Measurements from ENCODE around the gene PACSIN1.

PACSIN1 gene

DNA sequence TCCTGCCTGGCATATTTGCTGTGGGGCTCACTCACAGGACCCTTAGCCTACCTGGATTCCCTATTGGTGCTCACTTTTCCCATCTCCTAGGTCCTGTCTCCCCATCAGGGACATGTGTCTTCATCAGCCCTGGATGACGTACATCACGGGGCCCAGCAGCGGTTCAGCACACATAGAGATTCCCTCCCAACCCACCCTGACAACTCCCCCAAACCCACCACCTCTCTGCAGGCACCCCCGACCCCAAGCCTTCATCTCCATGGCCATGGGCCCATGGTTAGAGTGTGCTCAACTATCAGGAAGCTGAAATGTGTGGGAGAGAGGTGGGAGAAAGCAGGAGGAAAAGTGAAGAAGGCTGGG lies 115.7 kb downstream of the PACSIN1 start:
- no peak for DNase-seq (ENCODE audit: low read depth)

DNA sequence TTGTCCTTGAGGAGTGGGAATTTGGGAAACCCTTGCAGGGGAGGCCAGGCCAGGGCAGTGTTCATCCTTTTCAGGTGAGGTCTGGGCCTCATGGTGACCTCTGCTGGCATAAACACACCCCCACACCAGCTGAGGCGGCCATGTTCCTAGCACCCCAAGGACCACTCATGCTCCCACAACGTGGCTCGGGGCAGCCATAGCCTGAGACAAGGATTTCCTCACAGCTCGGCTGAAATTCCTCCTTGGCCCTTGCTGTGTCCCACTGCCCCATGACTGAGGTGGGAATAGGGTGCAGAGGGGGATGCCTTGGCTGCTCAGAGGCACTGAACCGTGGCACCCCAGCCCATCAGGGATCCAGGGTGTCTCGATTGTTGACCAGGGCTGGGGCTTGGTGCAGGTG lies 117.6 kb downstream of the PACSIN1 start:
- no peak for DNase-seq (ENCODE audit: low read depth)

DNA sequence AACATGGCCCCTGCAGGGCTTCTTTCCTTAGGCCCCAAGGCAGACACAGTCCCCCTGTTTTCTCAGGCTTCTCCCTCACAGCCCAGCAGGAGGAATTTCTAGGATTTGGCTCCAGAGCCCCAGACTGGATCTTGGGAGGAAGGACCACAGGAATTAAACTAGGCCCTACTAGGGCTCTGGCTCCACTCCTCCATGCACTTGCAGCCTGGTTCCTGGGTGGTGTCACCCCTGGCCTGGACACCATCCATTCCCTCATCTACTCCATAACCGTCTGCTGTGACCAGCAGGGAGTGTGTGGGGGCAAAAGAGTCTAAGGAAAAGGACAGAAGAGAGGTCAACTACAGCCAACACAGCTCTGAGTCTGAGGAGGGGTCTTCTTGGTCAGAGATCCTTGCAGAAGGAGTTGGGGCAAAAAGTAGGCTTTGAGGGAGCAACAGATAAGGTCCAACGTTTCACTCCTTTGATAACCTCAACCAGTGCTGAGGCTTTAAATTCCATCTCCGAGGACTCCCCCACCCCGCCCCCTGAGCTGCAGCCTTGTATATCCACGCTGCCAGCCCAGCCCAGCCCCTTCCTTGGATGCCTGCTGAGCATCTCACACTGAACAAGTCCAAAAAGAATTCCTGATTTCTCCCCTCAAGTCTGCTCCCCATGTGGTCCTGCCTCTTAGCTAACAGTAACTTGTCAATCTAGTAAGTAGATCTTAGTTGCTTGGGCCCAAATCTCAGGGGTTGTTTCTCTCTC lies 118.2 kb downstream of the PACSIN1 start:
- DNase-seq (ENCODE audit: low read depth): no peak

DNA sequence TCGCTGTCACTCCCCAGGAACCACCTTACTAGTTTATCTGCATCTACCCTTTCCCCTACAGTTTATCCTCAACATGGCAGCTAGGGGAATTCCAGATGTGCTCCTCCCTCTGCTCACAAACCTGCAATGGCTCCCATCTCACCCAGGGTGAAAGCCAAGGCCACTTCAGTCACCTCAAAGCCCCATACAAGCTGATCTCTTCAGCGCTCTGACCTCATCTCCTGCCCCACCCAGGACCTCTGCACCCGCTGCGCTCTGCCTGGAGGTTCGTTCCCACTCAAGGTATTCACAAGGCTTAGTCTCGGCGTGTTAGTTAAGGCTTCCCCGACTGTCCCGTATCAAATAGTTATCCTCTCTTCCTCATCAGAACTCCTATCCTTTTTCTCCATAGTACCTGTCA lies 118.8 kb downstream of the PACSIN1 start:
- no peak for DNase-seq (ENCODE audit: low read depth)

Measured in activated T-helper 1 cell treated with Interleukin-2 at 50 U/mL for 16 hours (primary cell).